PC-3 (cell line): ENCODE data around the gene MAP2K1. TPM values are rescaled to one million over a fixed set of nuclear protein-coding genes. Genes with fewer than 3 reads are reported as not detected.
A peak's percentile ranks its signal among the peaks of the same experiment; 100 is the strongest.

Experiments used
- ATAC-seq: fragments of 200-7000 bp; cut with Tn5 transposase; 2 replicates; pipeline ENCODE4 v1.9.1; 2020; ENCODE audit warnings: mild to moderate bottlenecking, moderate library complexity
- BruUV-seq: library from RNA; stranded (reverse); fragments of 400-500 nt; replicated peaks from 2 replicates; lab custom pipeline; 2021; lab: Mats Ljungman, UMichigan
- CTCF ChIA-PET: fragments of 300-600 bp; sonication (Branson Sonifier 250); formaldehyde crosslinking; loops from one replicate; lab custom pipeline; 2022; ENCODE audit warnings: antibody characterized with exemption; lab: Charles Lee
- POLR2A ChIA-PET: fragments of 300-600 bp; sonication (Branson Sonifier 250); formaldehyde crosslinking; loops from one replicate; lab custom pipeline; 2022; ENCODE audit warnings: antibody characterized with exemption; ENCODE audit not compliant: unreplicated experiment; lab: Charles Lee
- DNase-seq: peaks from one replicate; pipeline ENCODE4 v3.0.0-alpha.2; 2015
- H2AFZ ChIP-seq: fragments of 300-600 bp; sonication (generic); 2 replicates; pipeline ENCODE4 v1.6.0; 2016; ENCODE audit warnings: antibody characterized with exemption, low read length
- H3F3A ChIP-seq: fragments of 300-600 bp; sonication (generic); one replicate; pipeline ENCODE4 v1.6.0; 2017; ENCODE audit warnings: antibody characterized with exemption, low read length, control low read depth, mild to moderate bottlenecking; ENCODE audit not compliant: unreplicated experiment
- H3K27ac ChIP-seq: fragments of 300-600 bp; sonication (generic); 2 replicates; pipeline ENCODE4 v1.5.1; 2016; ENCODE audit warnings: mild to moderate bottlenecking, low read length
- H3K27me3 ChIP-seq: fragments of 300-600 bp; sonication (generic); 2 replicates; pipeline ENCODE4 v1.6.1; 2016; ENCODE audit warnings: low read length, mixed read lengths
- H3K36me3 ChIP-seq: fragments of 300-600 bp; sonication (generic); 2 replicates; pipeline ENCODE4 v1.6.1; 2016; ENCODE audit warnings: low read depth, mixed run types, low read length, mixed read lengths
- H3K4me1 ChIP-seq: fragments of 300-600 bp; sonication (generic); 2 replicates; pipeline ENCODE4 v1.5.1; 2016; ENCODE audit warnings: low read length; ENCODE audit not compliant: insufficient read depth
- H3K4me2 ChIP-seq: fragments of 300-600 bp; sonication (generic); 2 replicates; pipeline ENCODE4 v1.6.0; 2016; ENCODE audit warnings: low read length
- H3K4me3 ChIP-seq: fragments of 300-600 bp; sonication (generic); 2 replicates; pipeline ENCODE4 v1.5.1; 2016; ENCODE audit warnings: mild to moderate bottlenecking, low read length, mixed read lengths
- H3K79me2 ChIP-seq: fragments of 300-600 bp; sonication (generic); 2 replicates; pipeline ENCODE4 v1.6.1; 2017; ENCODE audit warnings: low read length, mixed read lengths
- H3K9ac ChIP-seq: fragments of 300-600 bp; sonication (generic); 2 replicates; pipeline ENCODE4 v1.6.0; 2016; ENCODE audit warnings: mild to moderate bottlenecking, low read length
- H3K9me2 ChIP-seq: fragments of 300-600 bp; sonication (generic); replicated peaks from 2 replicates; pipeline ENCODE4 v1.6.1; 2016; ENCODE audit warnings: mixed run types, low read length, mixed read lengths
- H3K9me3 ChIP-seq: fragments of 300-600 bp; sonication (generic); 2 replicates; pipeline ENCODE4 v1.6.1; 2016; ENCODE audit warnings: low read length, mixed read lengths
- H4K20me1 ChIP-seq: fragments of 300-600 bp; sonication (generic); 2 replicates; pipeline ENCODE4 v1.6.1; 2016; ENCODE audit warnings: low read length, mixed read lengths
- CTCF ChIP-seq: fragments of 300-600 bp; sonication (generic); conservative IDR thresholded peaks from 2 replicates; pipeline ENCODE4 v1.5.1; 2017; ENCODE audit warnings: antibody characterized with exemption, low read depth, mild to moderate bottlenecking, low read length
- EZH2 ChIP-seq: fragments of 300-600 bp; sonication (generic); IDR thresholded peaks from one replicate; pipeline ENCODE4 v1.6.1; 2017; ENCODE audit warnings: antibody characterized with exemption, mild to moderate bottlenecking, low read length; ENCODE audit not compliant: unreplicated experiment
- EZH2phosphoT487 ChIP-seq: fragments of 300-600 bp; sonication (generic); IDR thresholded peaks from 2 replicates; pipeline ENCODE4 v1.6.1; 2018; ENCODE audit warnings: mild to moderate bottlenecking, antibody characterized with exemption, low read length, borderline replicate concordance
- intact Hi-C: fragments of 100-400 bp; cut with micrococcal nuclease; formaldehyde crosslinking; loops from 2 replicates; pipeline ENCODE4 v1.9.0; 2023
- total RNA-seq: library from RNA; depleted of rRNA; stranded (reverse); fragments of >200 nt; gene quantifications from 2 replicates; pipeline ENCODE4 v1.2.3, GENCODE V29; 2014

The MAP2K1 gene
- total RNA-seq, 1 experiment from 2014 or later, result 35.5 TPM

- peaks cover 11% of the 10 kb centered on the region for H3K36me3 ChIP-seq
- no peak overlapping the region for H3K9ac ChIP-seq
- H2AFZ ChIP-seq, result no peak overlapping the region
- no TSS peak for BruUV-seq
- POLR2A ChIA-PET, result no interaction called here
- no peak overlapping the region for H3K4me3 ChIP-seq
- TF ChIP-seq EZH2phosphoT487 (no peak), CTCF (no peak)
- intact Hi-C loops, result no loop called here
- no peaks in the 10 kb centered on the region for H3K27me3 ChIP-seq
- no peaks in the 10 kb centered on the region for H4K20me1 ChIP-seq
- peaks cover 18% of the 10 kb centered on the region for H3K4me1 ChIP-seq
- H3K9me2 ChIP-seq, result no peaks in the 10 kb centered on the region
- CTCF ChIA-PET, result no interaction called here
- H3K4me2 ChIP-seq, result no peak overlapping the region
- no peak for DNase-seq
- no peaks in the 10 kb centered on the region for H3F3A ChIP-seq
- no peak for ATAC-seq
- no peaks in the 10 kb centered on the region for H3K9me3 ChIP-seq
- no peaks in the 10 kb centered on the region for H3K79me2 ChIP-seq
- H3K27ac ChIP-seq, result no peak overlapping the region
These were observed 127.9 kb downstream of the MAP2K1 start for GRCh38 chr15:66514586-66514985.

- Histone ChIP-seq H3K9me2 (no peaks in the 10 kb centered on the region), H3K4me2 (peak overlapping the region; percentile 25; the same call in 1 of the 2 replicates), H3K27ac (no peak overlapping the region), H3F3A (no peaks in the 10 kb centered on the region), H4K20me1 (no peaks in the 10 kb centered on the region), H3K9ac (no peak overlapping the region), H3K4me1 (peaks cover 18% of the 10 kb centered on the region), H3K36me3 (peaks cover 19% of the 10 kb centered on the region), H3K79me2 (no peaks in the 10 kb centered on the region), H2AFZ (no peak overlapping the region), H3K9me3 (no peaks in the 10 kb centered on the region), H3K27me3 (no peaks in the 10 kb centered on the region), H3K4me3 (no peak overlapping the region)
- DNase-seq (peak; percentile 74), ATAC-seq (peak; percentile 90)
- CTCF ChIA-PET, result no interaction called here
- BruUV-seq, result no TSS peak
- intact Hi-C loops, result no loop called here
- no peak for TF ChIP-seq CTCF
- TF ChIP-seq EZH2phosphoT487, result no peak
- TF ChIP-seq EZH2, result no peak
- POLR2A ChIA-PET, result interaction anchor here (0.6 to 0.7 kb wide), 2 partner anchors 10 to 57 kb away, joined by 3 to 4 read pairs; no protein-coding TSS in a partner anchor
These were observed 129.2 kb downstream of the MAP2K1 start for GRCh38 chr15:66515901-66516322.

GRCh38 chr15:66523926-66524325, 137.2 kb downstream of the MAP2K1 start:
- intact Hi-C loops, result no loop called here
- no peaks in the 10 kb centered on the region for H4K20me1 ChIP-seq
- no peaks in the 10 kb centered on the region for H3K4me1 ChIP-seq
- H3K9ac ChIP-seq, result no peak overlapping the region
- peaks cover 8% of the 10 kb centered on the region for H3K36me3 ChIP-seq
- TF ChIP-seq EZH2phosphoT487 (no peak), EZH2 (no peak)
- no TSS peak for BruUV-seq
- ATAC-seq (no peak), DNase-seq (no peak)
- no peak overlapping the region for H3K4me3 ChIP-seq
- no peaks in the 10 kb centered on the region for H3K79me2 ChIP-seq
- H3K27ac ChIP-seq, result no peak overlapping the region
- H3K9me2 ChIP-seq, result no peaks in the 10 kb centered on the region
- H3K27me3 ChIP-seq, result no peaks in the 10 kb centered on the region
- ChIA-PET POLR2A (no interaction called here), CTCF (no interaction called here)
- H2AFZ ChIP-seq, result no peak overlapping the region
- no peaks in the 10 kb centered on the region for H3K9me3 ChIP-seq
- no peak overlapping the region for H3K4me2 ChIP-seq
- no peaks in the 10 kb centered on the region for H3F3A ChIP-seq
